ENCODE data around the gene TMEM14A.
A peak's percentile ranks its signal among the peaks of the same experiment; 100 is the strongest.
"Not testable (repeated sequence)": the region's sequence is repeated elsewhere in the genome, so short reads cannot be mapped to it uniquely, and the experiment has no call there.

TMEM14A gene

GRCh38 chr6:52704060-52704459 lies 33.1 kb downstream of the TMEM14A start:
- no peak overlapping the region for H3K9ac ChIP-seq (ENCODE audit: low read depth, low read length)
- H3K27me3 ChIP-seq (ENCODE audit: control insufficient read depth, insufficient read depth, low read length) = peaks cover 30% of the 10 kb centered on the region
- no peaks in the 10 kb centered on the region for H3K4me1 ChIP-seq (ENCODE audit: control insufficient read depth, insufficient read depth, low read length)
- no peaks in the 10 kb centered on the region for H3K36me3 ChIP-seq (ENCODE audit: insufficient read depth, low read length)
- no peak overlapping the region for H3K4me3 ChIP-seq (ENCODE audit: low read length)
- H3K9me3 ChIP-seq (replicated peaks; ENCODE audit: low read length) = no peaks in the 10 kb centered on the region
- H3K4me2 ChIP-seq (ENCODE audit: low read length) = no peak overlapping the region

- not testable (repeated sequence) for H3K4me2 ChIP-seq (ENCODE audit: low read length); H3K4me1 ChIP-seq (ENCODE audit: control insufficient read depth, insufficient read depth, low read length)
Measured at GRCh38 chr6:52704781-52705502, 34.0 kb downstream of the TMEM14A start.

GRCh38 chr6:52706001-52706400 lies 35.1 kb downstream of the TMEM14A start:
- no peaks in the 10 kb centered on the region for H3K36me3 ChIP-seq (ENCODE audit: insufficient read depth, low read length)
- H3K4me1 ChIP-seq (ENCODE audit: control insufficient read depth, insufficient read depth, low read length) = no peaks in the 10 kb centered on the region
- no peak overlapping the region for H3K9ac ChIP-seq (ENCODE audit: low read depth, low read length)
- no peak overlapping the region for H3K4me2 ChIP-seq (ENCODE audit: low read length)
- no peaks in the 10 kb centered on the region for H3K9me3 ChIP-seq (replicated peaks; ENCODE audit: low read length)
- peaks cover 23% of the 10 kb centered on the region for H3K27me3 ChIP-seq (ENCODE audit: control insufficient read depth, insufficient read depth, low read length)
- H3K4me3 ChIP-seq (ENCODE audit: low read length) = no peak overlapping the region

More at GRCh38 chr6:52704781-52705502, 34.0 kb downstream of the TMEM14A start:
- not testable (repeated sequence) for H3K36me3 ChIP-seq (ENCODE audit: insufficient read depth, low read length); H3K9ac ChIP-seq (ENCODE audit: low read depth, low read length); H3K9me3 ChIP-seq (replicated peaks; ENCODE audit: low read length); H3K4me3 ChIP-seq (ENCODE audit: low read length)
- H3K27me3 ChIP-seq (ENCODE audit: control insufficient read depth, insufficient read depth, low read length) = peaks cover 23% of the 10 kb centered on the region

GRCh38 chr6:52707963-52708680 lies 37.2 kb downstream of the TMEM14A start:
- Histone ChIP-seq H3K4me1 (ENCODE audit: control insufficient read depth, insufficient read depth, low read length) (no peaks in the 10 kb centered on the region), H3K9ac (ENCODE audit: low read depth, low read length) (no peak overlapping the region), H3K9me3 (replicated peaks; ENCODE audit: low read length) (no peaks in the 10 kb centered on the region), H3K36me3 (ENCODE audit: insufficient read depth, low read length) (no peaks in the 10 kb centered on the region), H3K27me3 (ENCODE audit: control insufficient read depth, insufficient read depth, low read length) (peaks cover 23% of the 10 kb centered on the region), H3K4me2 (ENCODE audit: low read length) (no peak overlapping the region), H3K4me3 (ENCODE audit: low read length) (no peak overlapping the region)

- peaks cover 14% of the 10 kb centered on the region for H3K27me3 ChIP-seq (ENCODE audit: control insufficient read depth, insufficient read depth, low read length)
- H3K4me1 ChIP-seq (ENCODE audit: control insufficient read depth, insufficient read depth, low read length) = no peaks in the 10 kb centered on the region
- H3K4me3 ChIP-seq (ENCODE audit: low read length) = no peak overlapping the region
- no peak overlapping the region for H3K9ac ChIP-seq (ENCODE audit: low read depth, low read length)
- H3K9me3 ChIP-seq (replicated peaks; ENCODE audit: low read length) = no peaks in the 10 kb centered on the region
- H3K4me2 ChIP-seq (ENCODE audit: low read length) = no peak overlapping the region
- H3K36me3 ChIP-seq (ENCODE audit: insufficient read depth, low read length) = no peaks in the 10 kb centered on the region
Measured at GRCh38 chr6:52712136-52712535, 41.2 kb downstream of the TMEM14A start.

GRCh38 chr6:52714761-52715160 lies 43.8 kb downstream of the TMEM14A start:
- not testable (repeated sequence) for H3K9ac ChIP-seq (ENCODE audit: low read depth, low read length); H3K4me1 ChIP-seq (ENCODE audit: control insufficient read depth, insufficient read depth, low read length); H3K36me3 ChIP-seq (ENCODE audit: insufficient read depth, low read length); H3K4me3 ChIP-seq (ENCODE audit: low read length); H3K4me2 ChIP-seq (ENCODE audit: low read length); H3K9me3 ChIP-seq (replicated peaks; ENCODE audit: low read length)
- H3K27me3 ChIP-seq (ENCODE audit: control insufficient read depth, insufficient read depth, low read length) = peaks cover 14% of the 10 kb centered on the region

- Histone ChIP-seq H3K4me2 (ENCODE audit: low read length) (no peak overlapping the region), H3K27me3 (ENCODE audit: control insufficient read depth, insufficient read depth, low read length) (peaks cover 14% of the 10 kb centered on the region), H3K9me3 (replicated peaks; ENCODE audit: low read length) (no peaks in the 10 kb centered on the region), H3K9ac (ENCODE audit: low read depth, low read length) (no peak overlapping the region), H3K36me3 (ENCODE audit: insufficient read depth, low read length) (no peaks in the 10 kb centered on the region), H3K4me1 (ENCODE audit: control insufficient read depth, insufficient read depth, low read length) (peaks cover under 1% of the 10 kb centered on the region), H3K4me3 (ENCODE audit: low read length) (no peak overlapping the region)
Measured at GRCh38 chr6:52718550-52718949, 47.6 kb downstream of the TMEM14A start.

- H3K4me1 ChIP-seq (ENCODE audit: control insufficient read depth, insufficient read depth, low read length) = peaks cover 18% of the 10 kb centered on the region
Measured at GRCh38 chr6:52720321-52720720, 49.4 kb downstream of the TMEM14A start.

GRCh38 chr6:52724042-52724405 lies 53.1 kb downstream of the TMEM14A start:
- Histone ChIP-seq H3K4me1 (ENCODE audit: control insufficient read depth, insufficient read depth, low read length) (peaks cover 26% of the 10 kb centered on the region), H3K4me2 (ENCODE audit: low read length) (peak overlapping the region; percentile 50), H3K4me3 (ENCODE audit: low read length) (no peak overlapping the region), H3K9ac (ENCODE audit: low read depth, low read length) (no peak overlapping the region), H3K36me3 (ENCODE audit: insufficient read depth, low read length) (no peaks in the 10 kb centered on the region), H3K9me3 (replicated peaks; ENCODE audit: low read length) (no peaks in the 10 kb centered on the region), H3K27me3 (ENCODE audit: control insufficient read depth, insufficient read depth, low read length) (peaks cover 3% of the 10 kb centered on the region)

More at GRCh38 chr6:52720321-52720720, 49.4 kb downstream of the TMEM14A start:
- no peaks in the 10 kb centered on the region for H3K36me3 ChIP-seq (ENCODE audit: insufficient read depth, low read length)
- peaks cover 8% of the 10 kb centered on the region for H3K27me3 ChIP-seq (ENCODE audit: control insufficient read depth, insufficient read depth, low read length)
- H3K4me2 ChIP-seq (ENCODE audit: low read length) = no peak overlapping the region
- H3K9me3 ChIP-seq (replicated peaks; ENCODE audit: low read length) = no peaks in the 10 kb centered on the region
- no peak overlapping the region for H3K9ac ChIP-seq (ENCODE audit: low read depth, low read length)
- no peak overlapping the region for H3K4me3 ChIP-seq (ENCODE audit: low read length)

GRCh38 chr6:52724406-52725121 lies 53.7 kb downstream of the TMEM14A start:
- Histone ChIP-seq H3K9ac (ENCODE audit: low read depth, low read length) (no peak overlapping the region), H3K27me3 (ENCODE audit: control insufficient read depth, insufficient read depth, low read length) (peaks cover 3% of the 10 kb centered on the region), H3K4me2 (ENCODE audit: low read length) (peak overlapping the region; percentile 50), H3K4me3 (ENCODE audit: low read length) (no peak overlapping the region), H3K36me3 (ENCODE audit: insufficient read depth, low read length) (no peaks in the 10 kb centered on the region), H3K4me1 (ENCODE audit: control insufficient read depth, insufficient read depth, low read length) (peaks cover 26% of the 10 kb centered on the region), H3K9me3 (replicated peaks; ENCODE audit: low read length) (no peaks in the 10 kb centered on the region)

- Histone ChIP-seq H3K4me2 (ENCODE audit: low read length) (no peak overlapping the region), H3K9ac (ENCODE audit: low read depth, low read length) (no peak overlapping the region), H3K27me3 (ENCODE audit: control insufficient read depth, insufficient read depth, low read length) (peaks cover 7% of the 10 kb centered on the region), H3K9me3 (replicated peaks; ENCODE audit: low read length) (no peaks in the 10 kb centered on the region), H3K4me3 (ENCODE audit: low read length) (no peak overlapping the region), H3K4me1 (ENCODE audit: control insufficient read depth, insufficient read depth, low read length) (peaks cover 26% of the 10 kb centered on the region), H3K36me3 (ENCODE audit: insufficient read depth, low read length) (no peaks in the 10 kb centered on the region)
Measured at GRCh38 chr6:52725143-52725534, 54.2 kb downstream of the TMEM14A start.
